Stimulated activated CD4-positive, alpha-beta T cell treated with anti-CD3 and anti-CD28 coated beads, Interleukin-2, amount 100 ng/mL, for 4 hours (primary cell): ENCODE measurements around the gene SPATC1L.
"Not testable (repeated sequence)": the region's sequence is repeated elsewhere in the genome, so short reads cannot be mapped to it uniquely, and the experiment has no call there.

ENCODE experiments used
- DNase-seq: peaks from one replicate; pipeline ENCODE4 v3.0.0-alpha.2; 2020; ENCODE audit warnings: low read depth

SPATC1L gene

GRCh38 chr21:46199436-46200373, 15.4 kb upstream of the SPATC1L start:
- DNase-seq = no peak

- no peak for DNase-seq
Measured at GRCh38 chr21:46196733-46197132, 12.5 kb upstream of the SPATC1L start.

GRCh38 chr21:46195595-46196195, 11.4 kb upstream of the SPATC1L start:
- no peak for DNase-seq

GRCh38 chr21:46194374-46195334, 10.4 kb upstream of the SPATC1L start:
- no peak for DNase-seq

GRCh38 chr21:46193829-46194373, 9.6 kb upstream of the SPATC1L start:
- DNase-seq = no peak

GRCh38 chr21:46191686-46192575, 7.7 kb upstream of the SPATC1L start:
- no peak for DNase-seq

- DNase-seq = no peak
Measured at GRCh38 chr21:46191257-46191685, 7.0 kb upstream of the SPATC1L start.

- no peak for DNase-seq
Measured at GRCh38 chr21:46190491-46191131, 6.4 kb upstream of the SPATC1L start.

- no peak for DNase-seq
Measured at GRCh38 chr21:46189959-46190490, 5.8 kb upstream of the SPATC1L start.

GRCh38 chr21:46189213-46189958, 5.1 kb upstream of the SPATC1L start:
- DNase-seq = no peak

- DNase-seq = no peak
Measured at GRCh38 chr21:46188226-46189212, 4.3 kb upstream of the SPATC1L start.

GRCh38 chr21:46187814-46188213, 3.6 kb upstream of the SPATC1L start:
- no peak for DNase-seq

GRCh38 chr21:46187261-46187660, 3.0 kb upstream of the SPATC1L start:
- DNase-seq = no peak

- DNase-seq = no peak
Measured at GRCh38 chr21:46185716-46186115, 1.5 kb upstream of the SPATC1L start.

GRCh38 chr21:46184625-46185555, 631 bp upstream of the SPATC1L start:
- DNase-seq = peak; percentile 52

GRCh38 chr21:46183337-46183909, 836 bp downstream of the SPATC1L start:
- DNase-seq = not testable (repeated sequence)
